ENCODE results near the gene B4GALT4.

B4GALT4 gene

GRCh38 chr3:119225121-119225520 is 15.6 kb downstream of the B4GALT4 start:
- no peak overlapping the region for H3K27ac ChIP-seq
- TF ChIP-seq CTCF (IDR thresholded peaks at IDR 0.05) (no peak), ZFX (IDR thresholded peaks at IDR 0.05; ENCODE audit: borderline replicate concordance) (no peak)

- H3K27ac ChIP-seq = no peak overlapping the region
- TF ChIP-seq ZFX (IDR thresholded peaks at IDR 0.05; ENCODE audit: borderline replicate concordance) (no peak), CTCF (IDR thresholded peaks at IDR 0.05) (no peak)
Observed at GRCh38 chr3:119223511-119223910, 17.2 kb downstream of the B4GALT4 start.

- TF ChIP-seq ZFX (IDR thresholded peaks at IDR 0.05; ENCODE audit: borderline replicate concordance) = no peak
- no peak overlapping the region for H3K27ac ChIP-seq
Observed at GRCh38 chr3:119222391-119222790, 18.3 kb downstream of the B4GALT4 start.

GRCh38 chr3:119221779-119222320 is 18.8 kb downstream of the B4GALT4 start:
- no peak for TF ChIP-seq ZFX (IDR thresholded peaks at IDR 0.05; ENCODE audit: borderline replicate concordance)
- TF ChIP-seq CTCF (IDR thresholded peaks at IDR 0.05) = no peak
- no peak overlapping the region for H3K27ac ChIP-seq

DNA sequence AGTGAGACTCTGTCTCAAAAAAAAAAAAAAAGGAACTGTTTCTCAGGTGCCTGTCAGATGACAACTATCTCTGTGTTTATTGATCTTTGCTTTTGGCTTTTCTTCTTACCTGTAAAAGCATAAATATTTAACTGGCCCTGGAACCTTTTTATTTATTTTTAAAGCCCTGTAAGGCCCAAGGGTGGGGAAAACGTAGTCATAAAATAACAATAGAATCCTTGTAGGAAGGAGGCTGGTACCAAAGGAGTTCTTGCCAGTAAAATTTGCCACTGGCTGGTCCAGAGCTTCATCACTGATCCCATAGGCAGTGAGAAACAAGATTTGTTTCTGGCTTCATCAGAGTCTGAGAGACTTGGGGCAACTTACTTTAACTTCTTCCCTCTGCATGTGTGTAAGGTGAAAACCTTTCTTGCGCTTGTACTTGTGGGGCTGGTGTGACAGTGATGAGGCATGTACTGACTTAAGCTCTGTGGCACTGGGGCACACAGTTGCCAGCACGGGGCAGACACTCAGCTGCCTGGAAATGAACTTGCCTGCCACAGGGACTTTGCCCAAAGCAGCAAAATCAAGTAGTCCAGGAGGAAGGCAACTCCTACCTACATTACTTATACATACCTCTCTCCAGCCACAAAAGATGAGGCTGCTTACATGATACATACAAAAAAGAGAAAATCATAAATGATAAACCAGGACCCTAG is 19.6 kb downstream of the B4GALT4 start:
- H3K27ac ChIP-seq = no peak overlapping the region
- TF ChIP-seq CTCF (IDR thresholded peaks at IDR 0.05) = no peak
- no peak for TF ChIP-seq ZFX (IDR thresholded peaks at IDR 0.05; ENCODE audit: borderline replicate concordance)

- no peak for TF ChIP-seq ZFX (IDR thresholded peaks at IDR 0.05; ENCODE audit: borderline replicate concordance)
- no peak for TF ChIP-seq CTCF (IDR thresholded peaks at IDR 0.05)
- no peak overlapping the region for H3K27ac ChIP-seq
Observed at GRCh38 chr3:119220198-119220597, 20.5 kb downstream of the B4GALT4 start.

DNA sequence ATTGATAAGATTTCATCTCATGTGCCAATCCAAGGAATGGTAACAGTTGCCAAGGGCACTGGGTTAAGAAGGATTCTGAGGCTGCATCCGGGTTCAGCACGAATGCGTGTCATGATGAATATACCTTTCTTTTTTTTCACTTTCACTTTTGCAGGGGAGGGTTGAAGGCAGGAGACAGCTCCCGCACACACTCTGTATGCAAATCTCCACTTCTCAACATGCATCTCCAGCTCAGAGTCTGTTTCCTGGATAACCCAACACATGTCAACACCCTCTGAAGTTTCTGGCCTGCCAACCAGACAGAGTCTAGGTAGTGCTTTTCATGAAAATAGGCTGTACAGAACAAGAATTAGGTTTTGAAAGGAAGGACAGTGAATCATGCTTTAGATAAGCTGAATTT is 21.6 kb downstream of the B4GALT4 start:
- H3K27ac ChIP-seq = no peak overlapping the region
- TF ChIP-seq CTCF (IDR thresholded peaks at IDR 0.05) (no peak), ZFX (IDR thresholded peaks at IDR 0.05; ENCODE audit: borderline replicate concordance) (no peak)

Data from 22Rv1 (cell line).